ENCODE measurements around the gene SSU72.

The SSU72 gene

DNA sequence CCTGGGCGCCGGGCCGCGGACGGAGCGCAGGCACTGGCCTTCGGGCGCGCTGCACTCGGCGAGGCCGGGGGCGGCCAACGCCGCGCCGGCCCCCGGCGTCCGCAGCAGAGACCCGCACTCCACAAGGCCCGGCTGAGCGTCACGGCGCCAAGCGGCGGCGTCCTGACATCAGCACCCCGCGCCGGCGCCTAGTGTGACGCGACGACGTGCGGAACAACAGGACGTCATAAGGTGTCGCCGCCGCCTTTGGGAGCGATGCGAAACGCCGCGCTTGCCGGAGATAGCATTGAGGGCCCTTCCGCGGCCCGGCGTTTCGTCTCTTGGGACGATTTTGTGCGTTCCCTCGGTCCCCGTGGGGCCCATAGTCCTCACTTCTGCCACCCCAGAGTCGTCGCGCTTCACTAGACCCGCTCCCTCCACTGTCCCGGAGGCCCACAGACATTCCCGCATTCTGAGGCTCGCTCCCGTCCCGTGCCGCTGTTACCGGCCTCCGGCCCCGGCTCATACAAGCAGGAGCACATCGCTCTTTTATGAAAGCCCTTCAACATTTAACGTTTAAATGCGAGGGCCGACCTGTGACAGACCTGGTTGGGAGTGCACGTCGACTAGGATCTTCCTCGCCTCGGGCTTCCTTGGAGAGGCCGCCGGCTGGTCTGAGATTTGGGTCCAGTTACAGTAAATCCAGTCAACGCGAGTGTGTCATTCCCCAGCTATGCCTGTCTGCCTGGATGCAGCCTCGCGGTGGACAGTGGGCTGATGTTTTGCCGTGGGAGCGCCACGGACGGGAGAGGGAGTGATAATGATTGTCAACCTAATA lies at the start of gene SSU72:
Gene SSU72, minus strand, starts transcription at position 143 of the 817 bp plus-strand sequence. CDS start 306 bp downstream, outside the sequence.
- in situ Hi-C loops (cut with MboI; ENCODE audit: low sequenced_read_pairs) = no loop called here

- in situ Hi-C loops (cut with MboI; ENCODE audit: low sequenced_read_pairs) = no loop called here
Observed at GRCh38 chr1:1623631-1624442, 49.2 kb upstream of the SSU72 start.

DNA sequence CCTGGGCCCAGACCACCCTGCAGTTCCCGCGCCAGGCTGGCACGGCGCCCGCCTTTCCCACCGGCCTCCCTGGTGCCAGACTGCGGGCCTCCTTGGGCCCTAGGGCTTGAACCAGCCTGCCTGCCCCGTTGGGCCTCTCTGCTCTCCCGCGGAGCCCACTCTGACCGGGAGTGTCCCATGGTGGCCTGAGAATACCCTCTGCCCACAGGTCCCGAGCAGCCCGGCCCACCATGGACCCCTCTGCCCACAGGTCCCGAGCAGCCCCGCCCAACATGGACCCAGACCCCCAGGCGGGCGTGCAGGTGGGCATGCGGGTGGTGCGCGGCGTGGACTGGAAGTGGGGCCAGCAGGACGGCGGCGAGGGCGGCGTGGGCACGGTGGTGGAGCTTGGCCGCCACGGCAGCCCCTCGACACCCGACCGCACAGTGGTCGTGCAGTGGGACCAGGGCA lies 48.5 kb upstream of the SSU72 start:
- in situ Hi-C loops (cut with MboI; ENCODE audit: low sequenced_read_pairs) = no loop called here

GRCh38 chr1:1622788-1623094 lies 48.1 kb upstream of the SSU72 start:
- in situ Hi-C loops (cut with MboI; ENCODE audit: low sequenced_read_pairs) = no loop called here

- in situ Hi-C loops (cut with MboI; ENCODE audit: low sequenced_read_pairs) = no loop called here
Observed at GRCh38 chr1:1622010-1622787, 47.5 kb upstream of the SSU72 start.

DNA sequence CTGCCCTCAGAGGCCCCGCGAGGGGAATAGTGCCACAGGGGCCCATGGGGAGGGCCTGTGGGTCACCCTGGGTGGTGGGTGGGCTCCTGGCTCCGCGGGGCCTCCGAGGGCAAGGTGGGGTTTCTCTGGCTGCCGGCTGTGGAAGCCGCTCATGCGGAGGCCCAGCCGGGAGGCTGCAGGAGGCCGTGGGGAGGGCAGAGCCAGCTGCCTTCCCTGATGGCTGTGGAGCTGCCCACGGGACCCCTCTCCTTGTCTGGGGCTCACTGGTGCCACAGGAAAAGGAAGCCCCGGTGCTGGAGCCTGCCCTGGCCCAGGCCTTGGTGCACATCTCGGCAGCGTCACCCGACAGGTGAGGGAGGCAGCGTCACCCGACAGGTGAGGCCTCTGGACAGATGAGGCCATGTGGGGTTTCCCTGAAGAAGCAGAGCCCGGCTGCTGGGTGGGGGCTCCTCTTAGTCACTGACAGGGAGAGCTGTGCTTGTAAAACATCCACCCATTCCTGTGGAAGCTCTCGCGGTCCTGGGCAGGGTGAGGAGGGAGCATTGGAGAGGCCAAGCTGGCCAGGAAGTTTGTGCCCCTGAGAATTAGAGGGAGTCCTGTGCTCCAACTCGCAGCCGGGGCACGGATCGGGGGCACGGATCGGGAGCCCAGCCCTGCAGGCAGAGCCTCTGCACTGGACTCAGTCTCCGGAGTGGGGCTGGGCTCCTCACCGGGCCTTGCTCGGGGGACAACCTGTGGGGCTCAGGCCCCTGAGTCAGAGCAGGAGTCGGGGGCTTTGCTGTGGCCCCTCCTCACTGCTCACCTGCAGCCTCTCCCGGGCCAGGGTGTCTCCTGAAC lies 46.7 kb upstream of the SSU72 start:
- in situ Hi-C loops (cut with MboI; ENCODE audit: low sequenced_read_pairs) = no loop called here

- in situ Hi-C loops (cut with MboI; ENCODE audit: low sequenced_read_pairs) = no loop called here
Observed at GRCh38 chr1:1620433-1621139, 45.9 kb upstream of the SSU72 start.

GRCh38 chr1:1619917-1620361 lies 45.3 kb upstream of the SSU72 start:
- in situ Hi-C loops (cut with MboI; ENCODE audit: low sequenced_read_pairs) = no loop called here

GRCh38 chr1:1618396-1619068 lies 43.9 kb upstream of the SSU72 start:
- in situ Hi-C loops (cut with MboI; ENCODE audit: low sequenced_read_pairs) = no loop called here

- in situ Hi-C loops (cut with MboI; ENCODE audit: low sequenced_read_pairs) = no loop called here
Observed at GRCh38 chr1:1617925-1618324, 43.3 kb upstream of the SSU72 start.

- in situ Hi-C loops (cut with MboI; ENCODE audit: low sequenced_read_pairs) = no loop called here
Observed at GRCh38 chr1:1617516-1617915, 42.9 kb upstream of the SSU72 start.

GRCh38 chr1:1616838-1617237 lies 42.2 kb upstream of the SSU72 start:
- in situ Hi-C loops (cut with MboI; ENCODE audit: low sequenced_read_pairs) = no loop called here

GRCh38 chr1:1616045-1616790 lies 41.6 kb upstream of the SSU72 start:
- in situ Hi-C loops (cut with MboI; ENCODE audit: low sequenced_read_pairs) = no loop called here

- in situ Hi-C loops (cut with MboI; ENCODE audit: low sequenced_read_pairs) = no loop called here
Observed at GRCh38 chr1:1615256-1616044, 40.8 kb upstream of the SSU72 start, which contains the start of gene MIB2. Gene MIB2, plus strand, starts transcription at chr1:1615500. Its CDS starts 7,953 bp downstream, at chr1:1623453.

- in situ Hi-C loops (cut with MboI; ENCODE audit: low sequenced_read_pairs) = no loop called here
Observed at GRCh38 chr1:1614954-1615255, 40.2 kb upstream of the SSU72 start.

GRCh38 chr1:1614204-1614953 lies 39.7 kb upstream of the SSU72 start:
- in situ Hi-C loops (cut with MboI; ENCODE audit: low sequenced_read_pairs) = no loop called here

DNA sequence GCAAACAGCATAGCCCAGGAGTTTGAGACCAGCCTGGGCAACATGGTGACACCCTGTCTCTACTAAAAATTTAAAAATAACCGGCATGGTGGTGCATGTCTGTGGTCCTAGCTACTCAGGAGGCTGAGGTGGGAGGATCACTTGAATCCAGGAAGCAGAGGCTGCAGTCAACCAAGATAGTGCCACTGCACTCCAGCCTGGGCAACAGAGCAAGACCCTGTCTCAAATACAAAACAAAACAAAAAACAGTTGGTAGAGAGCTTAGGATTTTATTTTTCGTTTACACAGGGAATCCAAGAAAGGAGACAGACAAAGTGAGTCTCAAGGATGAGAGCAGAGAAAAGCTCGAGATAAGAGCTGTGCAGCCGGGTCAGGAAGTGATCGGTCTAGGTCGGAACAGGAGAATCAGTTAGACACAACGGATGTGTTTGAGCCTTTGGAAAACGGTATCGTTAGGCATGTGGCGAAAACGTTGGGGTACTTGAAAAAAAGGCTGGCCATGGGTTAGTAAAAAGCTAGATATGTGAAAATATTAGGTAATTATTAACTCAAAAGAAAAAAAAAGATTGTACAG lies 38.9 kb upstream of the SSU72 start:
- in situ Hi-C loops (cut with MboI; ENCODE audit: low sequenced_read_pairs) = no loop called here
